ENCODE measurements around the gene PARD3B.

PARD3B gene

GRCh38 chr2:205425102-205425501 is 879.8 kb downstream of the PARD3B start:
- no peaks in the 10 kb centered on the region for H4K20me1 ChIP-seq (ENCODE audit: low read depth, low read length)
- H3K9ac ChIP-seq (ENCODE audit: low read length): no peak overlapping the region
- TF ChIP-seq CTCF (IDR thresholded peaks at IDR 0.05; ENCODE audit: insufficient read depth, low read length, poor library complexity, severe bottlenecking) (no peak), EZH2phosphoT487 (conservative IDR thresholded peaks at IDR 0.05; ENCODE audit: low read length) (no peak)
- H3K36me3 ChIP-seq (ENCODE audit: low read length): no peaks in the 10 kb centered on the region
- no peaks in the 10 kb centered on the region for H3K27me3 ChIP-seq (ENCODE audit: low read length)
- no peak overlapping the region for H2AFZ ChIP-seq (ENCODE audit: low read depth, low read length, severe bottlenecking)
- H3K9me3 ChIP-seq (ENCODE audit: insufficient read depth, low read length): no peaks in the 10 kb centered on the region
- no peaks in the 10 kb centered on the region for H3K9me2 ChIP-seq (replicated peaks; ENCODE audit: insufficient read depth, low read length)
- no peaks in the 10 kb centered on the region for H3K79me2 ChIP-seq (ENCODE audit: insufficient read depth, low read length)
- no peak overlapping the region for H3K4me3 ChIP-seq (ENCODE audit: insufficient read depth, low read length, poor library complexity, severe bottlenecking)
- H3F3A ChIP-seq (ENCODE audit: insufficient read depth): no peaks in the 10 kb centered on the region
- no peak overlapping the region for H3K4me2 ChIP-seq (ENCODE audit: low read depth, low read length, poor library complexity, severe bottlenecking)
- no peak overlapping the region for H3K27ac ChIP-seq (ENCODE audit: low read depth, low read length)

GRCh38 chr2:205427112-205427511 is 881.8 kb downstream of the PARD3B start:
- Histone ChIP-seq H3K27ac (ENCODE audit: low read depth, low read length) (no peak overlapping the region), H3K36me3 (ENCODE audit: low read length) (no peaks in the 10 kb centered on the region), H3K4me3 (ENCODE audit: insufficient read depth, low read length, poor library complexity, severe bottlenecking) (no peak overlapping the region), H3K9me2 (replicated peaks; ENCODE audit: insufficient read depth, low read length) (no peaks in the 10 kb centered on the region), H3F3A (ENCODE audit: insufficient read depth) (no peaks in the 10 kb centered on the region), H3K9me3 (ENCODE audit: insufficient read depth, low read length) (no peaks in the 10 kb centered on the region), H3K27me3 (ENCODE audit: low read length) (0 out of 2 replicates have a peak, but pooled peaks cover 2% of the 10 kb centered on the region), H3K4me2 (ENCODE audit: low read depth, low read length, poor library complexity, severe bottlenecking) (no peak overlapping the region), H4K20me1 (ENCODE audit: low read depth, low read length) (no peaks in the 10 kb centered on the region), H3K9ac (ENCODE audit: low read length) (no peak overlapping the region), H3K79me2 (ENCODE audit: insufficient read depth, low read length) (no peaks in the 10 kb centered on the region), H2AFZ (ENCODE audit: low read depth, low read length, severe bottlenecking) (no peak overlapping the region)
- TF ChIP-seq CTCF (IDR thresholded peaks at IDR 0.05; ENCODE audit: insufficient read depth, low read length, poor library complexity, severe bottlenecking): no peak
- no peak for TF ChIP-seq EZH2phosphoT487 (conservative IDR thresholded peaks at IDR 0.05; ENCODE audit: low read length)

GRCh38 chr2:205428811-205429210 is 883.5 kb downstream of the PARD3B start:
- H3K27me3 ChIP-seq (ENCODE audit: low read length): 0 out of 2 replicates have a peak, but pooled peaks cover 2% of the 10 kb centered on the region
- no peak overlapping the region for H3K9ac ChIP-seq (ENCODE audit: low read length)
- no peaks in the 10 kb centered on the region for H3K79me2 ChIP-seq (ENCODE audit: insufficient read depth, low read length)
- H3K9me3 ChIP-seq (ENCODE audit: insufficient read depth, low read length): no peaks in the 10 kb centered on the region
- H3K27ac ChIP-seq (ENCODE audit: low read depth, low read length): no peak overlapping the region
- H3K36me3 ChIP-seq (ENCODE audit: low read length): no peaks in the 10 kb centered on the region
- no peaks in the 10 kb centered on the region for H4K20me1 ChIP-seq (ENCODE audit: low read depth, low read length)
- H2AFZ ChIP-seq (ENCODE audit: low read depth, low read length, severe bottlenecking): no peak overlapping the region
- H3K4me2 ChIP-seq (ENCODE audit: low read depth, low read length, poor library complexity, severe bottlenecking): no peak overlapping the region
- no peak overlapping the region for H3K4me3 ChIP-seq (ENCODE audit: insufficient read depth, low read length, poor library complexity, severe bottlenecking)
- no peak for TF ChIP-seq EZH2phosphoT487 (conservative IDR thresholded peaks at IDR 0.05; ENCODE audit: low read length)
- no peaks in the 10 kb centered on the region for H3K9me2 ChIP-seq (replicated peaks; ENCODE audit: insufficient read depth, low read length)
- no peaks in the 10 kb centered on the region for H3F3A ChIP-seq (ENCODE audit: insufficient read depth)

GRCh38 chr2:205435970-205436369 is 890.7 kb downstream of the PARD3B start:
- Histone ChIP-seq H3K9me2 (replicated peaks; ENCODE audit: insufficient read depth, low read length) (no peaks in the 10 kb centered on the region), H3K27ac (ENCODE audit: low read depth, low read length) (no peak overlapping the region), H3F3A (ENCODE audit: insufficient read depth) (no peaks in the 10 kb centered on the region), H3K79me2 (ENCODE audit: insufficient read depth, low read length) (no peaks in the 10 kb centered on the region), H3K9ac (ENCODE audit: low read length) (no peak overlapping the region), H3K4me2 (ENCODE audit: low read depth, low read length, poor library complexity, severe bottlenecking) (no peak overlapping the region), H3K9me3 (ENCODE audit: insufficient read depth, low read length) (no peaks in the 10 kb centered on the region), H3K27me3 (ENCODE audit: low read length) (no peaks in the 10 kb centered on the region), H4K20me1 (ENCODE audit: low read depth, low read length) (no peaks in the 10 kb centered on the region), H3K4me3 (ENCODE audit: insufficient read depth, low read length, poor library complexity, severe bottlenecking) (no peak overlapping the region), H3K36me3 (ENCODE audit: low read length) (no peaks in the 10 kb centered on the region), H2AFZ (ENCODE audit: low read depth, low read length, severe bottlenecking) (no peak overlapping the region)
- TF ChIP-seq CTCF (IDR thresholded peaks at IDR 0.05; ENCODE audit: insufficient read depth, low read length, poor library complexity, severe bottlenecking) (no peak), EZH2phosphoT487 (conservative IDR thresholded peaks at IDR 0.05; ENCODE audit: low read length) (no peak)

Measured in SU-DHL-6 (cell line).